GM23338 (cell line): Measurements from ENCODE around the gene CDH8.

Experiments
- CREB1 ChIP-seq: fragments of 250-450 bp; sonication (Bioruptor Pico); IDR thresholded peaks from 2 replicates; pipeline ENCODE4 v1.5.0; 2020; ENCODE audit warnings: low read depth, mild to moderate bottlenecking, moderate library complexity
- EZH2 ChIP-seq: fragments of 200-600 bp; sonication (generic); IDR thresholded peaks from one replicate; pipeline ENCODE4 v1.8.0; 2017; ENCODE audit warnings: antibody characterized with exemption, mild to moderate bottlenecking, low read depth; ENCODE audit not compliant: unreplicated experiment
- EZH2phosphoT487 ChIP-seq: fragments of 200-600 bp; sonication (generic); IDR thresholded peaks from one replicate; pipeline ENCODE4 v1.8.1; 2018; ENCODE audit warnings: antibody characterized with exemption; ENCODE audit not compliant: unreplicated experiment
- JUNB ChIP-seq: IDR thresholded peaks from one replicate; pipeline ENCODE4 v1.6.1; 2016; ENCODE audit warnings: antibody characterized with exemption; ENCODE audit not compliant: unreplicated experiment
- NANOG ChIP-seq: IDR thresholded peaks from 2 replicates; pipeline ENCODE4 v1.6.1; 2016; ENCODE audit warnings: antibody characterized with exemption, borderline replicate concordance
- POLR2AphosphoS5 ChIP-seq: IDR thresholded peaks from 2 replicates; pipeline ENCODE4 v1.6.1; 2016; ENCODE audit warnings: antibody characterized with exemption, low read depth
- TF ChIP-seq, protein P1 (sequence below), 2 experiments: fragments of 200-600 bp in 1 of 2; sonication (generic) in 1 of 2; conservative IDR thresholded peaks; 2 replicates each; pipeline versions ENCODE4 v1.5.1 to v1.6.1; 2016 to 2017; ENCODE audit warnings: antibody characterized with exemption in 2 of 2, low read depth in 2 of 2, mild to moderate bottlenecking in 2 of 2, moderate library complexity in 1 of 2
- TF ChIP-seq, protein P2 (sequence below): IDR thresholded peaks from one replicate; pipeline ENCODE4 v1.6.1; 2018; ENCODE audit warnings: antibody characterized with exemption; ENCODE audit not compliant: unreplicated experiment

DNA sequence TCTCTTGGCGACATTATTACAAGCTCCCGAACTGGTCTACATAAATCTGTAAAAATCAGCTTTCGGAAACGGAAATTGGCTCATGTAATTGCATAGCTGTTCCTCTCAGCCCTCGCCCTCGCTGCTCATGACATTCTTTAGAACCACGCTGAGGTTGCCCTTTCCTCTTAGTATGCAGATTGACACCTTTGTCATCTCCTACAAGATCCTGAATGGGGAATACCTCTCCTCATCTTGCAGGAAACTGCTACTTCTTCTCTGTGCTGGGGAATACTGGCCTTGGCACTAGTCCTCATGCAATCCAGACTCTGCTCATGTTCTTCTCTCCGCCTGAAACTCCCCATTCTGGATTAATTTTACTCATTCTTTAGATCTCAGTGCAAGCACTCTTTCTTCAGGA lies 22.2 kb upstream of the CDH8 start:
- TF ChIP-seq JUNB (no peak), EZH2 (no peak), EZH2phosphoT487 (no peak), POLR2AphosphoS5 (no peak), CREB1 (CRISPR knock-in tag) (no peak), NANOG (no peak)
- TF ChIP-seq, protein P1, sequence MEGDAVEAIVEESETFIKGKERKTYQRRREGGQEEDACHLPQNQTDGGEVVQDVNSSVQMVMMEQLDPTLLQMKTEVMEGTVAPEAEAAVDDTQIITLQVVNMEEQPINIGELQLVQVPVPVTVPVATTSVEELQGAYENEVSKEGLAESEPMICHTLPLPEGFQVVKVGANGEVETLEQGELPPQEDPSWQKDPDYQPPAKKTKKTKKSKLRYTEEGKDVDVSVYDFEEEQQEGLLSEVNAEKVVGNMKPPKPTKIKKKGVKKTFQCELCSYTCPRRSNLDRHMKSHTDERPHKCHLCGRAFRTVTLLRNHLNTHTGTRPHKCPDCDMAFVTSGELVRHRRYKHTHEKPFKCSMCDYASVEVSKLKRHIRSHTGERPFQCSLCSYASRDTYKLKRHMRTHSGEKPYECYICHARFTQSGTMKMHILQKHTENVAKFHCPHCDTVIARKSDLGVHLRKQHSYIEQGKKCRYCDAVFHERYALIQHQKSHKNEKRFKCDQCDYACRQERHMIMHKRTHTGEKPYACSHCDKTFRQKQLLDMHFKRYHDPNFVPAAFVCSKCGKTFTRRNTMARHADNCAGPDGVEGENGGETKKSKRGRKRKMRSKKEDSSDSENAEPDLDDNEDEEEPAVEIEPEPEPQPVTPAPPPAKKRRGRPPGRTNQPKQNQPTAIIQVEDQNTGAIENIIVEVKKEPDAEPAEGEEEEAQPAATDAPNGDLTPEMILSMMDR (conservative IDR thresholded peaks at IDR 0.05; ENCODE audit: low read depth in 2 of 2) = no peak
- TF ChIP-seq, protein P2, sequence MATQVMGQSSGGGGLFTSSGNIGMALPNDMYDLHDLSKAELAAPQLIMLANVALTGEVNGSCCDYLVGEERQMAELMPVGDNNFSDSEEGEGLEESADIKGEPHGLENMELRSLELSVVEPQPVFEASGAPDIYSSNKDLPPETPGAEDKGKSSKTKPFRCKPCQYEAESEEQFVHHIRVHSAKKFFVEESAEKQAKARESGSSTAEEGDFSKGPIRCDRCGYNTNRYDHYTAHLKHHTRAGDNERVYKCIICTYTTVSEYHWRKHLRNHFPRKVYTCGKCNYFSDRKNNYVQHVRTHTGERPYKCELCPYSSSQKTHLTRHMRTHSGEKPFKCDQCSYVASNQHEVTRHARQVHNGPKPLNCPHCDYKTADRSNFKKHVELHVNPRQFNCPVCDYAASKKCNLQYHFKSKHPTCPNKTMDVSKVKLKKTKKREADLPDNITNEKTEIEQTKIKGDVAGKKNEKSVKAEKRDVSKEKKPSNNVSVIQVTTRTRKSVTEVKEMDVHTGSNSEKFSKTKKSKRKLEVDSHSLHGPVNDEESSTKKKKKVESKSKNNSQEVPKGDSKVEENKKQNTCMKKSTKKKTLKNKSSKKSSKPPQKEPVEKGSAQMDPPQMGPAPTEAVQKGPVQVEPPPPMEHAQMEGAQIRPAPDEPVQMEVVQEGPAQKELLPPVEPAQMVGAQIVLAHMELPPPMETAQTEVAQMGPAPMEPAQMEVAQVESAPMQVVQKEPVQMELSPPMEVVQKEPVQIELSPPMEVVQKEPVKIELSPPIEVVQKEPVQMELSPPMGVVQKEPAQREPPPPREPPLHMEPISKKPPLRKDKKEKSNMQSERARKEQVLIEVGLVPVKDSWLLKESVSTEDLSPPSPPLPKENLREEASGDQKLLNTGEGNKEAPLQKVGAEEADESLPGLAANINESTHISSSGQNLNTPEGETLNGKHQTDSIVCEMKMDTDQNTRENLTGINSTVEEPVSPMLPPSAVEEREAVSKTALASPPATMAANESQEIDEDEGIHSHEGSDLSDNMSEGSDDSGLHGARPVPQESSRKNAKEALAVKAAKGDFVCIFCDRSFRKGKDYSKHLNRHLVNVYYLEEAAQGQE = no peak
